ENCODE results near the gene ARRDC5. TPM values are rescaled to one million over a fixed set of nuclear protein-coding genes. Genes with fewer than 3 reads are reported as not detected.

ARRDC5 gene
- total RNA-seq, 2 experiments from 2014 or later = 0.10 to 0.17 TPM

DNA sequence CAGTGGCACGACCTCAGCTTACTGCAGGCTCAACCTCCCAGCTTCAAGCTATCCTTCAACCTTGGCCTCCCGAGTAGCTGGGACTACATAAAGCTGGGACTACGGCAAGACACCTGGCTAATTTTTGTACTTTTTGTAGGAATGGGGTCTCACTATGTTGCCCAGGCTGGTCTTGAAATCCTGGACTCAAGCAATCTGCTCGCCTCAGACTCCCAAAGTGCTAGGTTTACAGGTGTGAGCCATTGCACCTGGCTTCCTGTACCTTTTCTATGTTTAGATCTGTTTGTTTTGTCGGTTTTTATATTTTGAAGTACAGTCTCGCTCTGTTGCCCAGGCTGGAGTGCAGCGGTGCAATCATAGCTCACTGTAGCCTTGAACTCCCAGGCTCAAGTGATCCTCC is 53.7 kb downstream of the ARRDC5 start:
- ChIA-PET POLR2A (no interaction called here), CTCF (interaction anchor here (3.1 to 10.4 kb wide), 2 partner anchors 31 to 42 kb away, joined by 14 to 157 read pairs; no protein-coding TSS in a partner anchor)

DNA sequence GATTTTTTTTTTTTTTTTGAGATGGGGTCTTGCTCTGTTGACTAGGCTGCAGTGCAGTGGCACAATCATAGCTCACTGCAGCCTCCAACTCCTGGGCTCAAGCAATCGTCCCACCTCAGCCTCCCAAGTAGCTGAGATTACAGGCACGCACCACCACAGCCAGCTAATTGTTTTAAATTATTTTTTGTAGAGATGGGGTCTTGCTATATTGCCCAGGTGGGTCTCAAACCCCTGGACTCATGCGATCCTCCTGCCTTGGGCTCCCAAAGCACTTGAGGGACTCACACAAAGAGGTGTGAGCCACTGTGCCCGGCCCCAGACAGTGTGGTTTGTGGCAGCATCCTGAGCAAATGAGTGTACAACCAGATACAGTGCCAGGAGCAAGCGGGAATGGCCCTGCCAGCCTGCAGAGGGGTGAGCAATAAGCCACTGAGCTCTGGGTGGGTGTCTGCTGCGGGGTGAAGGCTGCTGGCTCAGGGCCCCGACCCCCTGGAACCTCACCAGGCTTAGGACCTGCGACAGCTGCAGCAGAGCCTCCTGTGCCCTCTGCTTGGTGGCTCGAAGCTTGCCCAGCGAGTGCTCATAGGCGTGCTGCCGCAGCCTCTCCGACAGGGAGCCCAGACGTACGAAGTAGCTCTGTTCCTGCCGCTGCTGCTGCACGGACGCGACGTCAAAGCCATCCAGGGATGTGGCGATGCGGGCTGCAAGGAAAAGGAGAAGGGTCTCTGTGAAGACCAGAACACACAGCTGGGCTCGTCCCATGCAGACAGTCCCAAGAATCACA is 55.3 kb downstream of the ARRDC5 start:
- POLR2A ChIA-PET = no interaction called here

DNA sequence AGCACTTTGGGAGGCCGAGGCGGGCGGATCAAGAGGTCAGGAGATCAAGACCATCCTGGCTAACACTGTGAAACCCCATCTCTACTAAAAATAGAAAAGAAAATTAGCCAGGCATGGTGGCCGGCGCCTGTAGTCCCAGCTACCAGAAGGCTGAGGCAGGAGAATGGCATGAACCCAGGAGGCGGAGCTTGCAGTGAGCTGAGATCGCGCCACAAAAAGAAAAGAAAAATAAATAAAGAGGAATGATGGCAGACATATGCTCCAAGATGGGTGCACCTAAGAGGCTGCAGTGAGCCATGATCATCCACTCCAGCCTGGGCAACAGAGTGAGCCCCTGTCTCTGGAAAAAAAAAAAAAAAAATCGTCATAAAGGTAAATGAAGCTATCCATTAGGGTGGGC is 56.7 kb downstream of the ARRDC5 start:
- POLR2A ChIA-PET = interaction anchor here (0.6 kb wide), 1 partner anchor 9 kb away, joined by 5 read pairs; no protein-coding TSS in a partner anchor

More for the DNA sequence above, 55.3 kb downstream of the ARRDC5 start:
- CTCF ChIA-PET = interaction anchor here (1.2 to 2.4 kb wide), 2 partner anchors 30 to 38 kb away, joined by 3 to 11 read pairs; no protein-coding TSS in a partner anchor

DNA sequence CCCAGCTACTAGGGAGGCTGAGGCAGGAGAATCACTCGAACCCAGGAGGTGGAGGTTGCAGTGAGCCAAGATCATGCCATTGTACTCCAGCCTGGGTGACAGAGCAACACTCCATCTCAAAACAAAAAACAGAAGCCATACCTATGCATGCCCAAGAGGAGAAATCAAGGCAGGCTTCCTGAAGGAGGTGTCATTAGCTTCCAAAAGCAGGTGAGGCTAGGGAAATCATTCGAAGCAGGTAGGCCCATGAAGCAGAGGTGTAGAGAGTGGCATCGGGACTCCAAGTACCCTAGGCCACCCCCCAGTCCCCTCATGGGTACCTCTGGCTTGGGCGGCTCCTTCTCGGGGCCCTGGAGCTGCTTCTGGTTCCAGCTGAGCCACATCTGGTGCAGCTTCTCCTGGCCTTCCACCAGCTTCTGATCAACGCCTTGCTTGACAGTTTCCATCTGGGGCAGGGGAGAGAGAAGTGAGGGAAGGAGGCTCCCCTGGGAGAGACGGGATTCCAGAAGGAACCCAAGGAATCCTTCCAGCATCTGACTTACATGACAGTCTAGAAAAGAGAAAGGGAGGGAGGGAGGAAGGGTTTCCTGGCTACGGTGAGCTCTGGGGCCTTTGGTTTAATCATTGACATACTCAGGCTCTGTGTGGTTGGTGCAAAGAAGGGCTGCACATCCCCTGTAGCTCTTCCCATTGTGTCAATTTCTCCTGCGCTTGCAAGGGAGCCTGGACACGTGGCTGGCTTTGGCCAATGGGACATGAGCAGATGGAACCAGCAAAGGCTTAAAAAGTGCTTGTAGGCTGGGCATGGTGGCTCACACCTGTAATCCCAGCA is 58.1 kb downstream of the ARRDC5 start:
- POLR2A ChIA-PET = no interaction called here
- CTCF ChIA-PET = interaction anchor here (1.0 to 4.6 kb wide), 2 partner anchors 15 to 34 kb away, joined by 4 to 24 read pairs; no protein-coding TSS in a partner anchor

More for the DNA sequence above, 56.7 kb downstream of the ARRDC5 start:
- CTCF ChIA-PET = interaction anchor here (2.4 to 4.6 kb wide), 2 partner anchors 36 to 37 kb away, joined by 11 to 24 read pairs; no protein-coding TSS in a partner anchor

DNA sequence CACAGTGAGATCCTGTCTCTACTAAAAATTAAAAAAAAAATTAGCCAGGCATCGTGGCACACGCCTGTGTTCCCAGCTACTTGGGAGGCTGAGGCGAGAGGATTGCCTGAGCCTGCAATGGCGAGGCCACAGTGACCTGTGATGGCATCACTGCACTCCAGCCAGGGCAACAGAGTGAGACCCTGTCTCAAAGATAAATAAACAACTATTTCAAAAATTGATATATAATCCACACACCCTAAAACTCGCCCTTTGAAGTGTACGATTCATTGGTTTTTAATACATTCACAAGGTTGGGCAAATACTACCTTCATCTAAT is 59.1 kb downstream of the ARRDC5 start:
- ChIA-PET POLR2A (interaction anchor here (0.7 kb wide), 1 partner anchor 64 kb away, joined by 3 read pairs; no protein-coding TSS in a partner anchor), CTCF (interaction anchor here (0.6 to 4.6 kb wide), 2 partner anchors 33 to 383 kb away, joined by 3 to 24 read pairs; no protein-coding TSS in a partner anchor)

Other genes starting within 250 kb of the ARRDC5 start
- 10 to 100 TPM; 85.8 to 87.6 TPM for gene MYDGF, start 232.6 kb downstream of the ARRDC5 start, total RNA-seq
- gene DPP9, start 179.1 kb downstream of the ARRDC5 start, total RNA-seq = 10 to 100 TPM; 89.0 to 92.1 TPM
- 10 to 100 TPM; 22.0 to 23.6 TPM for gene FEM1A, start 111.2 kb downstream of the ARRDC5 start, total RNA-seq
- 10 to 100 TPM; 24.8 to 26.6 TPM for gene TICAM1, start 71.2 kb downstream of the ARRDC5 start, total RNA-seq
- 10 to 100 TPM; 15.9 to 17.4 TPM for gene PLIN3, start 35.2 kb downstream of the ARRDC5 start, total RNA-seq
- gene UHRF1, start 6.6 kb upstream of the ARRDC5 start, total RNA-seq = 100 to 1,000 TPM; 228 to 239 TPM
- gene KDM4B, start 66.2 kb upstream of the ARRDC5 start, total RNA-seq = 10 to 100 TPM; 24.4 to 25.0 TPM

All from activated CD8-positive, alpha-beta memory T cell treated with anti-CD3 and anti-CD28 coated beads for 36 hours (primary cell).